H1 (cell line): ENCODE measurements around the gene DDX31. TPM values are rescaled to one million over a fixed set of nuclear protein-coding genes. Genes with fewer than 3 reads are reported as not detected.

ENCODE experiments used
- POLR2AphosphoS5 ChIP-seq: IDR thresholded peaks from 2 replicates; pipeline ENCODE4 v1.6.1; 2011; ENCODE audit warnings: low read depth, low read length
- SP4 ChIP-seq: IDR thresholded peaks from 2 replicates; pipeline ENCODE4 v1.6.1; 2012; ENCODE audit warnings: low read length, inconsistent platforms
- polyA plus RNA-seq, 7 experiments: library from polyadenylated mRNA; depleted of rRNA in 3 of 7; stranded (reverse) in 5 of 7; unstranded in 2 of 7; fragments of >200 nt in 5 of 7; fragments of 200-250 nt in 2 of 7; gene quantifications; 1 replicate in 5 of 7; 2 replicates in 1 of 7; 4 replicates in 1 of 7; pipeline versions ENCODE4 v1.2.1 to v1.2.3, GENCODE V29; 2011 to 2013; ENCODE audit warnings: missing spikeins in 2 of 7, mixed read lengths in 2 of 7
- total RNA-seq: library from RNA; stranded (reverse); fragmentation: NEBNext Ultra II Directional; extraction: Animal tissue kit (Norgen Biotek cat#: 25700); gene quantifications from 2 replicates; pipeline ENCODE4 v1.2.1, GENCODE V29; 2021
- TF ChIP-seq, protein P1 (sequence below), 3 experiments: IDR thresholded peaks; 1 replicate in 2 of 3; 2 replicates in 1 of 3; pipeline versions ENCODE4 v1.5.1 to v1.6.1; 2011; ENCODE audit warnings: low read length in 3 of 3, mild to moderate bottlenecking in 3 of 3, inconsistent platforms in 2 of 3, low read depth in 1 of 3, moderate library complexity in 1 of 3; ENCODE audit not compliant: insufficient read depth in 1 of 3; ENCODE audit errors: control extremely low read depth in 1 of 3

Gene DDX31
- total and polyA plus RNA-seq, 2 of the 8 experiments (the other 6 are each of a cell fraction or from before 2014, with no cell fraction given): 9.5 to 23.7 TPM

DNA sequence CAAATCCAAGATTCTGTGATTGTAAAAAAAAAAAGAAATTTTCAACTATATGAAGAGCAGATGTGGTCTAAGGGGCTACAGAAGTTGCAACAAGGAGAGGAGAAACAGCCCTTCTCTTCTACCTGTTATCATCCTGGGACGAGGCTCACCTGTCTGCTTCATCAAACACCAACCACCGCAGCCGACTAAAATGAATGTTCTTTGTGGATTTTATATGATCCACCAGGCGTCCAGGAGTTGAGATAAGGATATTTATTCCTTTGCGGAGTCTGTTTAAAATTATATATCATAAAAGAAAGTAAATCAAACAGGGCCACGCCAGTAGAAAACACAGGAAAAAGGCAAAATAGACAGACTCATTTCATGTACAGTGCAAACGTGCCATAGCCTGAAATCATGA is 21.5 kb downstream of the DDX31 start (continued):
- TF ChIP-seq, protein P1, sequence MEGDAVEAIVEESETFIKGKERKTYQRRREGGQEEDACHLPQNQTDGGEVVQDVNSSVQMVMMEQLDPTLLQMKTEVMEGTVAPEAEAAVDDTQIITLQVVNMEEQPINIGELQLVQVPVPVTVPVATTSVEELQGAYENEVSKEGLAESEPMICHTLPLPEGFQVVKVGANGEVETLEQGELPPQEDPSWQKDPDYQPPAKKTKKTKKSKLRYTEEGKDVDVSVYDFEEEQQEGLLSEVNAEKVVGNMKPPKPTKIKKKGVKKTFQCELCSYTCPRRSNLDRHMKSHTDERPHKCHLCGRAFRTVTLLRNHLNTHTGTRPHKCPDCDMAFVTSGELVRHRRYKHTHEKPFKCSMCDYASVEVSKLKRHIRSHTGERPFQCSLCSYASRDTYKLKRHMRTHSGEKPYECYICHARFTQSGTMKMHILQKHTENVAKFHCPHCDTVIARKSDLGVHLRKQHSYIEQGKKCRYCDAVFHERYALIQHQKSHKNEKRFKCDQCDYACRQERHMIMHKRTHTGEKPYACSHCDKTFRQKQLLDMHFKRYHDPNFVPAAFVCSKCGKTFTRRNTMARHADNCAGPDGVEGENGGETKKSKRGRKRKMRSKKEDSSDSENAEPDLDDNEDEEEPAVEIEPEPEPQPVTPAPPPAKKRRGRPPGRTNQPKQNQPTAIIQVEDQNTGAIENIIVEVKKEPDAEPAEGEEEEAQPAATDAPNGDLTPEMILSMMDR (IDR thresholded peaks at IDR 0.05; ENCODE audit: control extremely low read depth in 1 of 3, insufficient read depth in 1 of 3, low read depth in 1 of 3, low read length in 3 of 3): no peak
- TF ChIP-seq SP4 (no peak), POLR2AphosphoS5 (no peak)
- TF ChIP-seq, all 59 proteins: peak for 0
